Type B pancreatic cell (in vitro differentiated cells): ENCODE results near the gene BBS7. TPM values are rescaled to one million over a fixed set of nuclear protein-coding genes. Genes with fewer than 3 reads are reported as not detected.

Experiments used
- DNase-seq: peaks from one replicate; pipeline ENCODE4 v3.0.0; 2021; ENCODE audit warnings: mixed read lengths; ENCODE audit not compliant: unreplicated experiment; ENCODE audit errors: extremely low spot score
- H3K27ac Mint-ChIP-seq: 2 replicates; pipeline ENCODE4 v1.8.0; 2021; ENCODE audit warnings: mild to moderate bottlenecking, mixed read lengths
- H3K27me3 Mint-ChIP-seq: 2 replicates; pipeline ENCODE4 v1.8.0; 2021; ENCODE audit warnings: mixed read lengths
- H3K36me3 Mint-ChIP-seq: 2 replicates; pipeline ENCODE4 v1.8.0; 2021; ENCODE audit warnings: mixed read lengths
- H3K4me1 Mint-ChIP-seq: one replicate; pipeline ENCODE4 v1.8.0; 2021; ENCODE audit warnings: mixed read lengths; ENCODE audit not compliant: unreplicated experiment
- H3K4me3 Mint-ChIP-seq: 2 replicates; pipeline ENCODE4 v1.8.0; 2021; ENCODE audit warnings: mild to moderate bottlenecking, mixed read lengths
- H3K9me3 Mint-ChIP-seq: 2 replicates; pipeline ENCODE4 v1.8.0; 2021; ENCODE audit warnings: mixed read lengths
- total RNA-seq: library from RNA; stranded (reverse); gene quantifications from 2 replicates; pipeline ENCODE4 v1.2.1, GENCODE V29; 2021; ENCODE audit warnings: low replicate concordance
- TF ChIP-seq, protein P1 (sequence below): fragments of 200-600 bp; sonication (generic); conservative IDR thresholded peaks from 2 replicates; pipeline ENCODE4 v1.5.0; 2021; ENCODE audit warnings: antibody characterized with exemption, mild to moderate bottlenecking

Gene BBS7
- total RNA-seq, 1 donor from 2014 or later, result 26.0 TPM

DNA sequence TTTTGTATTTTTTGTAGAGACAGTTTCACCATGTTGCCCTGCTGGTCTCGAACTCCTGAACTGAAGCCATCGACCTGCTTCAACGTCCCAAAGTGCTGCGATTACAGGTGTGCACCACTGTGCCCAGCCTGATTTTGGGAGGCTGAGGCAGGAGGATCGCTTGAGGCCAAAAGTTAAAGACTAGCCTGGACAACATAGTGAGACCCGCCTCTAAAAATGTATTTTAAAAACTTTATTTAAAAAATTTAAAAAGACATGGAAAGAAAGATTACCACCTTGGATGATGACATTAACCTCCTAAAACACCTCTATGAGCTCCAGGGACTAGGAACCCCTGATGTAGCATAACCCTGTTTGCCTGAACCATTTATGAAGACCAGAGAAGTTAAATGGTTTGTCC, 5.8 kb upstream of the BBS7 start:
- Mint-ChIP-seq H3K4me3 (no peak overlapping the region), H3K27ac (no peak overlapping the region), H3K9me3 (no peaks in the 10 kb centered on the region), H3K36me3 (no peaks in the 10 kb centered on the region), H3K4me1 (peaks cover 6% of the 10 kb centered on the region), H3K27me3 (no peaks in the 10 kb centered on the region)
- TF ChIP-seq, protein P1, sequence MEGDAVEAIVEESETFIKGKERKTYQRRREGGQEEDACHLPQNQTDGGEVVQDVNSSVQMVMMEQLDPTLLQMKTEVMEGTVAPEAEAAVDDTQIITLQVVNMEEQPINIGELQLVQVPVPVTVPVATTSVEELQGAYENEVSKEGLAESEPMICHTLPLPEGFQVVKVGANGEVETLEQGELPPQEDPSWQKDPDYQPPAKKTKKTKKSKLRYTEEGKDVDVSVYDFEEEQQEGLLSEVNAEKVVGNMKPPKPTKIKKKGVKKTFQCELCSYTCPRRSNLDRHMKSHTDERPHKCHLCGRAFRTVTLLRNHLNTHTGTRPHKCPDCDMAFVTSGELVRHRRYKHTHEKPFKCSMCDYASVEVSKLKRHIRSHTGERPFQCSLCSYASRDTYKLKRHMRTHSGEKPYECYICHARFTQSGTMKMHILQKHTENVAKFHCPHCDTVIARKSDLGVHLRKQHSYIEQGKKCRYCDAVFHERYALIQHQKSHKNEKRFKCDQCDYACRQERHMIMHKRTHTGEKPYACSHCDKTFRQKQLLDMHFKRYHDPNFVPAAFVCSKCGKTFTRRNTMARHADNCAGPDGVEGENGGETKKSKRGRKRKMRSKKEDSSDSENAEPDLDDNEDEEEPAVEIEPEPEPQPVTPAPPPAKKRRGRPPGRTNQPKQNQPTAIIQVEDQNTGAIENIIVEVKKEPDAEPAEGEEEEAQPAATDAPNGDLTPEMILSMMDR, result no peak
- no peak for DNase-seq

DNA sequence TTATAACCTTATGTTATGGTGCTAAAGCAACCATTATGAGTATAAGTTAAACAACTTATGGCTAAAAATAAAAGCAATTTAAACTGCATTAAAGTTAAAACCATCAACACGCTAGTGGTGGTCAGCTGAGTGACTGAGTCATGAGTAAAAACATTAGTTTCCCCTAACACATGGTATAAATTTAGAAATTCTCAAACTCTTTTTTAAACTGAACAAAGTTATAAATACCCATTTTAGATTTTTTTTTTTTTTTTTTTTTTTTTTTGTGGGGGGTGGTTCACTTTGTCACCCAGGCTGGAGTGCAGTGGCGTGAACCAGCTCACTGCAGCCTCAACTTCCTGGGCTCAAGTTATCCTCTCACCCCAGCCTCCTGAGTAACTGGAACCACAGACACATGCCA, 5.4 kb upstream of the BBS7 start:
- no peak for DNase-seq
- no peaks in the 10 kb centered on the region for H3K27me3 Mint-ChIP-seq
- no peaks in the 10 kb centered on the region for H3K9me3 Mint-ChIP-seq
- no peak overlapping the region for H3K27ac Mint-ChIP-seq
- peaks cover 6% of the 10 kb centered on the region for H3K4me1 Mint-ChIP-seq
- H3K36me3 Mint-ChIP-seq, result no peaks in the 10 kb centered on the region
- TF ChIP-seq, protein P1, result no peak
- no peak overlapping the region for H3K4me3 Mint-ChIP-seq

DNA sequence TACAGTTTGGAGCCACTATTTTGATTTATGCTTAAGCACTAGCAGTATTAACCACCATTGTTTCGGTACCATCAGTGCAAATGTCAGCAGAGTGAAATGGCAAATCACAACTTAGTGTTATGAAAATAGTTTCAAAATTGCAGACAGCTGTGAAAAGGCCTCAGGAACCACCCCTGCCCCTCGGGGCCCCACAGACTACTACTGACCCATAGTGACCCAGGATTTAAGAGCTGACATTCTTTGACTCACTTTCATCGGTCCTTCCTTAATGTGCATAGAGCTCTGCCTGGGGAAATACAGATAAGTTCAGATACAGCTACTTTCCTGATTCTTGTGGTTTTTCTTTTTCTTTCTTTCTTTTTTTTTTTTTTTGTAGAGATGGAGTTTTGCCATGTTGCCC, 3.3 kb upstream of the BBS7 start:
- Mint-ChIP-seq H3K36me3 (no peaks in the 10 kb centered on the region), H3K4me3 (no peak overlapping the region), H3K9me3 (no peaks in the 10 kb centered on the region), H3K4me1 (peaks cover 11% of the 10 kb centered on the region), H3K27ac (no peak overlapping the region), H3K27me3 (no peaks in the 10 kb centered on the region)
- no peak for DNase-seq
- TF ChIP-seq, protein P1, result no peak

DNA sequence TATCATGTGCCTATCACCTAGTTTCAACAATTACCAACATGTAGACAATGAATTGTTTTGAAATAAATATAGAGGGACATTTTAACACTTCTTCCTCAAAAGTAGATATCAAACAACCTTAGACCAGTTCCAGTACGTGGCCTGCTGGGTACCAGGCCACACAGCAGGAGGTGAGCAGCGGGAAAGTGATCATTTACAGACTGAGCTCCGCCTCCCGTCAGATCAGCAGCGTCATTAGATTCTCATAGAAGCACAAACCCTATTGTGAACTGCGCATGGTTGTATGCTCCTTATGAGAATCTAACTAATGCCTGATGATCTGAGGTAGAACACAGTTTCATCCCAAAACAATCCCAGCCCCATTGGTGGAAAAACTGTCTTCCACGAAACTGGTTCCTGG, 6.5 kb downstream of the BBS7 start:
- Mint-ChIP-seq H3K9me3 (no peaks in the 10 kb centered on the region), H3K36me3 (peaks cover 21% of the 10 kb centered on the region), H3K4me3 (no peak overlapping the region), H3K27me3 (no peaks in the 10 kb centered on the region), H3K27ac (no peak overlapping the region), H3K4me1 (peaks cover 2% of the 10 kb centered on the region)
- no peak for DNase-seq
- TF ChIP-seq, protein P1, result no peak

- Mint-ChIP-seq H3K4me1 (no peaks in the 10 kb centered on the region), H3K36me3 (peaks cover 10% of the 10 kb centered on the region), H3K9me3 (no peaks in the 10 kb centered on the region), H3K27me3 (no peaks in the 10 kb centered on the region), H3K27ac (no peak overlapping the region), H3K4me3 (no peak overlapping the region)
- no peak for DNase-seq
- TF ChIP-seq, protein P1, result no peak
These were observed 8.8 kb downstream of the BBS7 start for GRCh38 chr4:121861426-121861825.

DNA sequence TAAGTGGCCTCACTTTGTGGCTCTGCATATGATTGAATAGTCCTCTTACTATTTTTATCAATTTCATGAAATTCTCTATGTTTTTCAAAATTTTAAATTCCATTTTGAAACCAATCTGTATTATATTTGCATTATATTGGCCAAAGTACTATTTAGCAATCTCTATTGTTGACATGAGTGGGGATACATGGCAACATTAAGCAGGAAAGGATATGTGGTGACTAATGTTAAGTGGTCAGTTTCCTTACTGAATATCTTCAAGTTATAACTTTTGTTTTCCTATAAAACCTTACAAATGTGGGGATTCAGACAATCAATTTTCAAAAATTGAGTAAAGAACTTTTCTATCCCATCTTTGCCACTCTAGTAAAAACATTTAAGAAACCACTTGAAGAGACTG, 10.2 kb downstream of the BBS7 start:
- Mint-ChIP-seq H3K4me1 (no peaks in the 10 kb centered on the region), H3K27me3 (no peaks in the 10 kb centered on the region), H3K36me3 (no peaks in the 10 kb centered on the region), H3K9me3 (no peaks in the 10 kb centered on the region), H3K27ac (no peak overlapping the region), H3K4me3 (no peak overlapping the region)
- no peak for DNase-seq
- TF ChIP-seq, protein P1, result no peak
